Activated CD8-positive, alpha-beta memory T cell treated with anti-CD3 and anti-CD28 coated beads for 36 hours (primary cell): ENCODE results near the gene PHLDB1. TPM values are rescaled to one million over a fixed set of nuclear protein-coding genes. Genes with fewer than 3 reads are reported as not detected.
"Not testable (repeated sequence)": the region's sequence is repeated elsewhere in the genome, so short reads cannot be mapped to it uniquely, and the experiment has no call there.

ENCODE experiments used
- CTCF ChIA-PET: fragments of 350-600 bp; sonication (Branson Sonifier 250); formaldehyde crosslinking; loops from one replicate; lab custom pipeline; 2021; ENCODE audit warnings: antibody characterized with exemption; lab: Charles Lee
- POLR2A ChIA-PET: fragments of 350-600 bp; sonication (Branson Sonifier 250); formaldehyde crosslinking; loops from one replicate; lab custom pipeline; 2021; ENCODE audit warnings: antibody characterized with exemption; lab: Charles Lee
- total RNA-seq, 2 experiments: library from RNA; stranded (reverse); gene quantifications; one replicate each; pipeline ENCODE4 v1.2.3, GENCODE V29; 2021

PHLDB1 gene
- total RNA-seq, 2 experiments from 2014 or later: 1.6 to 1.9 TPM

GRCh38 chr11:118602331-118602730 lies 5.1 kb upstream of the PHLDB1 start:
- ChIA-PET POLR2A (no interaction called here), CTCF (interaction anchor here (1.2 kb wide), 1 partner anchor 9 kb away, joined by 3 read pairs; no protein-coding TSS in a partner anchor)

DNA sequence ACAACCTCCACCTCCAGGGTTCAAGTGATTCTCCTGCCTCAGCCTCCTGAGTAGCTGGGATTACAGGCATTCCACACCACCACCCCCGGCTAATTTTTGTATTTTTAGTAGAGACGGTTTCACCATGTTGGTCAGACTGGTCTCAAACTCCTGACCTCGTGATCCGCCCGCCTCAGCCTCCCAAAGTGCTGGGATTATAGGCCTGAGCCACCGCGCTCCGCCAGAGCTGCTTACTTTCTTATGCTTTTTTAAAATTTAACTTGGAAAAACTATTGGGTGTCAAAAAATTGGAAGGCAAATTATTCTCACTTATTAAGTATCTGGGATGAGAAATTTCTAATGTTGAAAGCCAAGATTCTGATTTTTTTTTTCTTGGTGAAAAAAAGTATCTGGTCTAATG lies 3.7 kb upstream of the PHLDB1 start:
- ChIA-PET CTCF (interaction anchor here (0.7 to 6.5 kb wide), 3 partner anchors 10 to 27 kb away, joined by 3 to 61 read pairs (median 6); no protein-coding TSS in a partner anchor), POLR2A (interaction anchor here (0.5 to 0.7 kb wide), 2 partner anchors 241 to 1746 kb away, joined by 4 to 5 read pairs; no protein-coding TSS in a partner anchor)

GRCh38 chr11:118604566-118604965 lies 2.8 kb upstream of the PHLDB1 start:
- CTCF ChIA-PET: interaction anchor here (2.1 to 6.5 kb wide), 2 partner anchors 9 to 11 kb away, joined by 6 to 61 read pairs; no protein-coding TSS in a partner anchor
- POLR2A ChIA-PET: interaction anchor here (0.7 kb wide), 1 partner anchor 1747 kb away, joined by 4 read pairs; no protein-coding TSS in a partner anchor

DNA sequence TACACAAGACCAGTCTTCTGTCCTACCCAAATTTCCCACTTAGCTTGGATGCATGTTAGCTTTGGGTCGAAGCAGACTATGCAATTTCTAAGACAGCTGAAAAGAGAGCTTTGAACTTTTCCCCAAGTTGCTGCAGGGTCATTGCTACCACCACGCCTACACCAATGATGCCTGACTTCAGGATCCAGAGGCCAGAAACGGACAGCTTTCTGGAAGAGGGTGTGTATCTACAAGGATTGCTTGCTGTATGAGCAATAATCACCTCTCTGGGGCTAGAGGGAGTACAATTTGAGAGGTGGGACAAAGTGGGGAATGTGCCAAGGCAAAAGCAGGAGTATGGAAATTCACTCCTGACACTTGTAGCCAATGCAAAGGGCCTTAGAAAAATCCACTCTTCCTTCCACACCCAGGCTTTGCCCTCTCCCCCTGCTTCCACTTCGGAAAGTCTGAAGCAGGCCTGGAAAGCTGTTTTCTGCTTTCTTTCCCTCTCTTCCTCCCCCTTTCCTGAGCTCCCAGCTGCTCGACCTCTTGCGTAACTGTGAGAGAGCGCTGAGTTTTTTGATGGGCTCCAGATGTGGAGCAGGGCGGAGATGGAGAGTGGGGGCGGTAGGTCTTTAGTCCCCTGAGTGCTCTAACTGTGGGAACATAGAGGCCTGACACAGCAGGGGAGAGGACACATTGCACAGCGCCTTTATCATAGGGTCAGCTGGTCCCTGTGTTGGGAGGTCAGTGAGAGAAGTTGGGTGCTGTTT lies 2.1 kb upstream of the PHLDB1 start:
- ChIA-PET CTCF (interaction anchor here (2.0 to 6.5 kb wide), 3 partner anchors 8 to 13 kb away, joined by 4 to 61 read pairs (median 6); no protein-coding TSS in a partner anchor), POLR2A (no interaction called here)

DNA sequence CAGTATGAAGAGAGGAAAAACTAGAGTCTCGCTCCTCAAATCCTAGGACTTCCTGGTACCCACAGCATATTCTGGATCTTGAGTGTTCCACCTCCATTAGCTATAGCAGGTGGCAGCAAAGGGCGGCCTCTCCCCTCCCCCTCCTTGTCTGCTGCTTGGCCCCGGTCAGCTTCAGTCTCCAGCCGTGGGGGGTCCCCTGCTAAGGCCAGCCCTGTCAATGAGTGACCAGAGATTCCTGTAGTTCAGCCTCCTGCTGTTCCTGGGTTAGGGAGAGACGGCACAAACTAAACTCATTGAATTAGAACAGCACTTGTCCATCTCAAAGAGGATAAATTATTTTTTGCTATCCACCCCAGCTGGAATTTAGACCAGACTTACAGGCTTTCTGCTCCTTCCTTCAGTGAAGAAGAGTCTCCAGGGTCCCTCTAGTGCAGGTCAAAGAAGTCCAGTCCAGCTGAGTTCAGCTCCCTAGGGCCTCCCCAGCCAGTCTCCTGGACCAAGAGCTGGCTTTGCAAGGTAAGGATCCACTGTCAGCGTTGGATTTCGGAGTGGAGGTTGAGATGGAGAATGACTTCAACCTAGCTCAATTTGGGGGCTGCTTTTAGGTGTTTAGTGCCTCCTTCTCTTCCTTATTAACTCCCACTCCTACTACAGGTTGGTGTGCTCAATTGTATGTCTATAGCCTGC lies 1.1 kb upstream of the PHLDB1 start:
- CTCF ChIA-PET: interaction anchor here (2.0 to 6.5 kb wide), 2 partner anchors 12 to 13 kb away, joined by 4 to 61 read pairs; no protein-coding TSS in a partner anchor

GRCh38 chr11:118606844-118607228 lies 579 bp upstream of the PHLDB1 start:
- CTCF ChIA-PET: interaction anchor here (0.5 to 6.5 kb wide), 3 partner anchors 12 to 197 kb away, joined by 4 to 61 read pairs (median 4); no protein-coding TSS in a partner anchor
- POLR2A ChIA-PET: interaction anchor here (0.5 to 0.6 kb wide), 3 partner anchors 9 to 168 kb away, joined by 4 to 10 read pairs (median 7); no protein-coding TSS in a partner anchor

More for the DNA sequence above, 1.1 kb upstream of the PHLDB1 start:
- POLR2A ChIA-PET: interaction anchor here (0.5 to 0.6 kb wide), 2 partner anchors 8 to 168 kb away, joined by 7 to 10 read pairs; no protein-coding TSS in a partner anchor

- CTCF ChIA-PET: interaction anchor here (0.5 to 6.5 kb wide), 8 partner anchors 8 to 392 kb away, joined by 3 to 61 read pairs (median 3); no protein-coding TSS in a partner anchor
- POLR2A ChIA-PET: interaction anchor here (0.5 to 0.6 kb wide), 2 partner anchors 261 to 487 kb away, joined by 3 read pairs; no protein-coding TSS in a partner anchor
These were observed 1.2 kb downstream of the PHLDB1 start for GRCh38 chr11:118608360-118609227.

GRCh38 chr11:118609380-118610224 lies 2.2 kb downstream of the PHLDB1 start:
- CTCF ChIA-PET: interaction anchor here (0.5 to 6.5 kb wide), 14 partner anchors 9 to 391 kb away, joined by 3 to 61 read pairs (median 3); no protein-coding TSS in a partner anchor
- POLR2A ChIA-PET: interaction anchor here (0.6 to 0.7 kb wide), 3 partner anchors 260 to 584 kb away, joined by 3 to 5 read pairs (median 3); no protein-coding TSS in a partner anchor

DNA sequence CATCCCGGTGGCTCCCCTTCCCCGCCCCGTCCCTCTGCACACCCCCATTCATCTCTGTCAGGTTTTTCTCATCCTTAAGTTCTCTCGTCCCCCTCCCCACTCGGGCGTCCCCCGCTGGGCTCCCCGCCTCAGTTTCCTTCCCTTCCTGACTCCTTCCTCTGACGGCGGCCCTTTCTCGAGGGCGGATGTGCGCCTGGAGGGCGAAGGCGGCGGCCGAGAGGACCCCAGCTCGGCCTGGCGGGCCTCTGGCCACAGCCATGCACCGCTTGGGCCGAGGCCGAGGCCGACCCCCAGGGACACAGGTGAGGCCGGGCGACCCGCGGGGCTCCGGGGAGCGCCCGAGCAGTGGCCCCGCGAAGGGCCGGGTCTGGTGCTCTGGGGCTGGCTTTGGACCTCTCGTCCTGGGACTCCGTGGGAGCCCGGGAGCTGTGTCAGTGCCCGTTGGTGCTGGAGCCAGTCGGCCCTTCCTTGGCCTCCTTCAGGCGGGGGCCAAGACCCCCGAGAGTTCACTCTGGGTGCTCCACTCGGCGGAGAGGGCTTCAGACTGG lies 2.9 kb downstream of the PHLDB1 start:
- CTCF ChIA-PET: interaction anchor here (0.6 to 1.3 kb wide), 7 partner anchors 12 to 347 kb away, joined by 3 to 6 read pairs (median 3); no protein-coding TSS in a partner anchor

GRCh38 chr11:118610773-118611432 lies 3.5 kb downstream of the PHLDB1 start:
- ChIA-PET CTCF (interaction anchor here (0.6 to 1.3 kb wide), 8 partner anchors 9 to 346 kb away, joined by 3 to 6 read pairs (median 3); no protein-coding TSS in a partner anchor), POLR2A (interaction anchor here (0.8 kb wide), 1 partner anchor 491 kb away, joined by 3 read pairs; no protein-coding TSS in a partner anchor)

More for the DNA sequence above, 2.9 kb downstream of the PHLDB1 start:
- POLR2A ChIA-PET: interaction anchor here (0.7 to 0.8 kb wide), 2 partner anchors 492 to 585 kb away, joined by 3 to 5 read pairs; no protein-coding TSS in a partner anchor

DNA sequence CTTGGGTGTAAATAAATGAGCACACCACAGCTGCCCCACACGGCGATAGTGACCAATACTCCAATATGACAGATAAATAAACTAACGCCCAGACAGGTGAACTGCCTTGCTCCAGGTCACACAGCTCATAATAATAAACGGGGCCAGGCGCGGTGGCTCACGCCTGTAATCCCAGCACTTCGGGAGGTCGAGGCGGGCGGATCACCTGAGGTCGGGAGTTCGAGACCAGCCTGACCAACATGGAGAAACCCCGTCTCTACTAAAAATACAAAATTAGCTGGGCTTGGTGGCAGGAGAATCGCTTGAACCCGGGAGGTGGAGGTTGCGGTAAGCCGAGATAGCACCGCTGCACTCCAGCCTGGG lies 4.0 kb downstream of the PHLDB1 start:
- CTCF ChIA-PET: interaction anchor here (0.6 to 2.3 kb wide), 5 partner anchors 8 to 77 kb away, joined by 3 to 7 read pairs (median 3); no protein-coding TSS in a partner anchor
- POLR2A ChIA-PET: not testable (repeated sequence)

- POLR2A ChIA-PET: no interaction called here
- CTCF ChIA-PET: interaction anchor here (0.7 to 2.3 kb wide), 5 partner anchors 7 to 162 kb away, joined by 3 to 7 read pairs (median 5); no protein-coding TSS in a partner anchor
These were observed 5.0 kb downstream of the PHLDB1 start for GRCh38 chr11:118612378-118612777.

DNA sequence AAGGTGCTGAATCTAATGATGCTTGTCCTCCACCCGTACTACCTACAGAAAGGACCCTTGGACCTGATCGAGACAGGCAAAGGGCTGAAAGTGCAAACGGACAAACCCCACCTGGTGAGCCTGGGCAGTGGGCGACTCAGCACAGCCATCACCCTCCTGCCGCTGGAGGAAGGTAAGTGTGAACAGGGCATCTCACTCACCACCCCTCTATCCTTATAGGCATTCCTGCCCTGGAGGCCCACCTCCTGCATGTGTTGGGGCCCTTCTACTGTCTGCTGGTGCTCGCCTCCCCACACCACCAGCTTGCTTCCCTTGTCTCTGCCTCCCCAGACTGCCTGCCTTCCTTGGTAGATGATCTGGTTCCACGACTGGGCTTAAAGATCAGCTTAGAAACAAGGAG lies 7.1 kb downstream of the PHLDB1 start:
- POLR2A ChIA-PET: no interaction called here
- CTCF ChIA-PET: interaction anchor here (1.8 kb wide), 1 partner anchor 11 kb away, joined by 6 read pairs; no protein-coding TSS in a partner anchor

DNA sequence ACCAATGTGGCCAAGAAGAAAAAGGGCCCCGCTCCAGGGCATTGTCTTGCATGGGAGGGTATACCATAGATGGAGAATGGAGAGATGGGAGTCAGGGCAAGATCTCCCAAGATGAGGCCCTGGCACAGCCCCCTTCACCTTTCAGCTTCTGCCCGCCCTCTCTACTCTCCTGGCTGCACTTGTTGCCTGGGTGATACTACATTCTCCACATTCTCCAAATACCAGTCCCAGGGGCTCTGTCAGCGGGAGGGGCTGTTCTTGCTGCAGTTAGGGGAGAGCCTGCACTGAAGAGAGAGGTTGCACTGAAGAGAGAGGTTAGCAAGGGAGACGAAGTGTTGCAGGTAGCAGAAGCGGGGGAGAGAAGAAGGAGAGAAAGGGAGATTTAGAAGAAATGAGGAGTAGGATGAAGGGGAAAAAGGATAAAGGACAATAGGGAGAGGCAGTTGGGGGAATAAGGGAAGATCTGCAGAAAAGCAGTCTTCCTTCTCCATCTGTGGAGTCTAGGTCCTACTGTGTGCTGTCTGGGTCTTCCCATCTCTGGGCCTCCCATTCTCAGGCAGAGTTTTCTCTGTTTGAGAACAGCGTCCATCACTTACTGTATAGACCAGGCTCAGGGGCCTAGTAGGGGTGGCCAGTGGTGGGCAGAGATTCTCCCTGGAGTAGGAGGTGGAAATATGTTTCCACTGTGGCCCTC lies 8.0 kb downstream of the PHLDB1 start:
- POLR2A ChIA-PET: no interaction called here
- CTCF ChIA-PET: no interaction called here

DNA sequence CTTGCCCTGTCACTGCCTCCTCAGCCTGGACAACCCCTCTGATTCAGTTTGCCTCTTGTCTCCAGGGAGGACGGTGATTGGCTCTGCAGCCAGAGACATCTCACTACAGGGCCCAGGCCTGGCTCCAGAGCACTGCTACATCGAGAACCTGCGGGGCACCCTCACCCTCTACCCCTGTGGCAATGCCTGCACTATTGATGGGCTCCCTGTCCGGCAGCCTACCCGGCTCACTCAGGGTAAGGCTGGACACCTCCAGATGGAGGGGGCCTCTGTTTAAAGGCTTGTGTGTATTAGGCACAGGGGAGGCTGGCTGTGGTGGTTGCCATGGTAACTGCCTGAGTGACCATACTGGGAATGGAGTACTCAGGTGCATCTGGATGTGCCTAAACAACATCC lies 8.6 kb downstream of the PHLDB1 start:
- CTCF ChIA-PET: no interaction called here
- POLR2A ChIA-PET: no interaction called here
